Neural crest cell (in vitro differentiated cells): ENCODE measurements around the gene PHKG2. TPM values are rescaled to one million over a fixed set of nuclear protein-coding genes. Genes with fewer than 3 reads are reported as not detected.

ENCODE experiments used
- DNase-seq: peaks from one replicate; pipeline ENCODE4 v3.0.0; 2021; ENCODE audit warnings: low read depth, mixed read lengths, low spot score
- H3K27ac Mint-ChIP-seq: one replicate; pipeline ENCODE4 v1.8.0; 2021; ENCODE audit warnings: mild to moderate bottlenecking, mixed read lengths; ENCODE audit not compliant: unreplicated experiment
- H3K27me3 Mint-ChIP-seq: 2 replicates; pipeline ENCODE4 v1.8.0; 2021; ENCODE audit warnings: low read depth, mild to moderate bottlenecking, mixed read lengths
- H3K36me3 Mint-ChIP-seq: 2 replicates; pipeline ENCODE4 v1.8.0; 2021; ENCODE audit warnings: low read depth, mild to moderate bottlenecking, mixed read lengths
- H3K4me1 Mint-ChIP-seq: 2 replicates; pipeline ENCODE4 v1.8.0; 2021; ENCODE audit warnings: mixed read lengths
- H3K4me3 Mint-ChIP-seq: one replicate; pipeline ENCODE4 v1.8.0; 2021; ENCODE audit warnings: mild to moderate bottlenecking, mixed read lengths
- H3K9me3 Mint-ChIP-seq: 2 replicates; pipeline ENCODE4 v1.8.0; 2021; ENCODE audit warnings: mixed read lengths
- total RNA-seq: library from RNA; stranded (reverse); gene quantifications from 2 replicates; pipeline ENCODE4 v1.2.1, GENCODE V29; 2021
- TF ChIP-seq, protein P1 (sequence below): fragments of 200-600 bp; sonication (generic); conservative IDR thresholded peaks from 2 replicates; pipeline ENCODE4 v1.5.0; 2021; ENCODE audit warnings: antibody characterized with exemption, mild to moderate bottlenecking

Gene PHKG2
- total RNA-seq, 1 donor from 2014 or later, result 39.2 TPM

- Mint-ChIP-seq H3K36me3 (peaks cover 17% of the 10 kb centered on the region), H3K27me3 (peaks cover 2% of the 10 kb centered on the region), H3K4me3 (peak overlapping the region; percentile 29), H3K27ac (no peak overlapping the region), H3K9me3 (no peaks in the 10 kb centered on the region), H3K4me1 (peaks cover 23% of the 10 kb centered on the region)
- TF ChIP-seq, protein P1, sequence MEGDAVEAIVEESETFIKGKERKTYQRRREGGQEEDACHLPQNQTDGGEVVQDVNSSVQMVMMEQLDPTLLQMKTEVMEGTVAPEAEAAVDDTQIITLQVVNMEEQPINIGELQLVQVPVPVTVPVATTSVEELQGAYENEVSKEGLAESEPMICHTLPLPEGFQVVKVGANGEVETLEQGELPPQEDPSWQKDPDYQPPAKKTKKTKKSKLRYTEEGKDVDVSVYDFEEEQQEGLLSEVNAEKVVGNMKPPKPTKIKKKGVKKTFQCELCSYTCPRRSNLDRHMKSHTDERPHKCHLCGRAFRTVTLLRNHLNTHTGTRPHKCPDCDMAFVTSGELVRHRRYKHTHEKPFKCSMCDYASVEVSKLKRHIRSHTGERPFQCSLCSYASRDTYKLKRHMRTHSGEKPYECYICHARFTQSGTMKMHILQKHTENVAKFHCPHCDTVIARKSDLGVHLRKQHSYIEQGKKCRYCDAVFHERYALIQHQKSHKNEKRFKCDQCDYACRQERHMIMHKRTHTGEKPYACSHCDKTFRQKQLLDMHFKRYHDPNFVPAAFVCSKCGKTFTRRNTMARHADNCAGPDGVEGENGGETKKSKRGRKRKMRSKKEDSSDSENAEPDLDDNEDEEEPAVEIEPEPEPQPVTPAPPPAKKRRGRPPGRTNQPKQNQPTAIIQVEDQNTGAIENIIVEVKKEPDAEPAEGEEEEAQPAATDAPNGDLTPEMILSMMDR, result no peak
- DNase-seq, result no peak
These were observed 3.1 kb upstream of the PHKG2 start for GRCh38 chr16:30745082-30745481.

DNA sequence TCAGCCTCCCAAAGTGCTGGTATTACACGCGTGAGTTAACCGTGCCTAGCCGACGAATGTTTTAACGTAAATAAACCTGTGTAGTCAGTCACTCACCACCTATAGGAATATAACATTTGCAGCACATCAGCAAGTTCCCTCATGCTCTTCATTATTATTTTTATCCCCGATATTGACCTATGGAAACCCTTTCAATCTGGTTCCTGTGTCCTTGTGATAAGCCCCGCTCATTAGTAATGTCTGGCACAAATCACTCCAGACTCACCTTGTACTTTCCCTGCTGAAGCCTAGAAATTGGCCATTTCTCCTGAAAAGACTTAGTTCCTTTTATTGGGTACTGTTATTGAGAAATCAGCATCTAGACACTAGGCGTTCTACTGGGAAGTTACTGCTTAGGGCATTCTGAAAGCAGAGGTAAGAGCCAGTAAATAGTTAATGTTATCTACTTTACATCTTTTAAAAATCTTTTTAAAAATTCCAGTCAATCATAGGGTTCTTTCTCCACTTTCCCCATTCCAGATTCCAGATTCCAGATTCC, 1.5 kb upstream of the PHKG2 start:
- TF ChIP-seq, protein P1, result no peak
- H3K4me1 Mint-ChIP-seq, result peaks cover 23% of the 10 kb centered on the region
- H3K9me3 Mint-ChIP-seq, result no peaks in the 10 kb centered on the region
- peak overlapping the region; percentile 96 for H3K4me3 Mint-ChIP-seq
- H3K27me3 Mint-ChIP-seq, result peaks cover 2% of the 10 kb centered on the region
- H3K36me3 Mint-ChIP-seq, result peaks cover 16% of the 10 kb centered on the region
- H3K27ac Mint-ChIP-seq, result no peak overlapping the region
- DNase-seq, result no peak

DNA sequence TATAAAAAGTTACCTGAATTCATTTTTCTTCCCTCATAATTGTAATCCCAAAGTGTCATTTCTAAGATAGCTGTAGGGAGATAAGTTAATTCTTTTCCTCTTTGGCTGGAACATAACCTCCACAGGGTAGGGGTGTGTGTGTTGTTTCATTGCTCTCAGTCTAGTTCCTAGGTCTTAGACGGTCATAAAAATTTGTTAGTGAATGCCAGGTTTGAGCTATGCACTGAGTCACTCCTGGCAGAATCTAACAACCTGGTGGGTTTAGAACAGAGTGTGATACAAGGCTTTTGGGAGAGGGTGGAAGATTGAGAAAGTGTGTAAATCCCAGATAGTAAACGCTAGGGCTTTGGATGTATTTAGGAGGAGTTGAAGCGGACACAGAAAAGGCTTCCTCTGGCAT, 894 bp upstream of the PHKG2 start:
- H3K4me3 Mint-ChIP-seq, result peak overlapping the region; percentile 96
- DNase-seq, result no peak
- peaks cover 2% of the 10 kb centered on the region for H3K27me3 Mint-ChIP-seq

GRCh38 chr16:30748634-30749445, 615 bp downstream of the PHKG2 start:
- TF ChIP-seq, protein P1, result no peak
- peak overlapping the region; percentile 94 for H3K27ac Mint-ChIP-seq
- H3K9me3 Mint-ChIP-seq, result no peaks in the 10 kb centered on the region
- H3K4me3 Mint-ChIP-seq, result peak overlapping the region; percentile 96
- DNase-seq, result peak; percentile 30
- H3K36me3 Mint-ChIP-seq, result peaks cover 8% of the 10 kb centered on the region
- peaks cover 23% of the 10 kb centered on the region for H3K4me1 Mint-ChIP-seq
- H3K27me3 Mint-ChIP-seq, result peaks cover 2% of the 10 kb centered on the region

More for the DNA sequence above, 894 bp upstream of the PHKG2 start:
- H3K9me3 Mint-ChIP-seq, result no peaks in the 10 kb centered on the region
- peaks cover 11% of the 10 kb centered on the region for H3K36me3 Mint-ChIP-seq
- peaks cover 23% of the 10 kb centered on the region for H3K4me1 Mint-ChIP-seq
- TF ChIP-seq, protein P1, result no peak
- no peak overlapping the region for H3K27ac Mint-ChIP-seq

DNA sequence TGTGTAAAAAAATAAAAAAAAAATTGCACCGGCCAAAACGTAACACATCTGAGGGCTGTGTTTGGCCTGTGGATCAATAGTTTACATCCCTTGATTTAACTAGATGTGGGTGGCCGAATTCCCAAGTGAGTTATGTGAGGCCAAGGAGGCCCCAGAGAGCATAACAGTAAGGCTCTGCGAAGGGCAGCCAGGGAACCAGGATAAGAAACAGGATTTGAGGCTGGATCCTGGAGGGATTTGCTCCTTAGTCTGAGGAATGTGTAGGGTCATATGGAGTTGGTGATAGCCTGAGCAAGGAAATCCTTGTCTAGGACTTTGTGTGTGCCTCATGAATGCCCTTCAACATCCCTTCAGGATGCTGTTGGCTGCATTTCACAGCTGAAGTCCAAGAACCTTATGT, 2.0 kb downstream of the PHKG2 start:
- DNase-seq, result no peak
- Mint-ChIP-seq H3K36me3 (peaks cover 6% of the 10 kb centered on the region), H3K4me3 (peak overlapping the region; percentile 58), H3K9me3 (no peaks in the 10 kb centered on the region), H3K27me3 (peaks cover 2% of the 10 kb centered on the region), H3K4me1 (peaks cover 23% of the 10 kb centered on the region), H3K27ac (no peak overlapping the region)
- TF ChIP-seq, protein P1, result no peak
